GM12878 (cell line): Measurements from ENCODE around the gene CASTOR1. TPM values are rescaled to one million over a fixed set of nuclear protein-coding genes. Genes with fewer than 3 reads are reported as not detected.

ENCODE experiments used
- ATAC-seq: fragments of 200-7000 bp; cut with Tn5 transposase; 3 replicates; pipeline ENCODE4 v1.9.1; 2020; ENCODE audit warnings: mild to moderate bottlenecking, moderate library complexity
- BruUV-seq: library from RNA; stranded (reverse); fragments of 400-500 nt; replicated peaks from 2 replicates; lab custom pipeline; 2021; lab: Mats Ljungman, UMichigan
- CTCF ChIA-PET: fragments of 300-600 bp; sonication (Branson Sonifier 250); formaldehyde crosslinking; extraction: SDS; loops from one replicate; lab custom pipeline; 2021; ENCODE audit warnings: inconsistent platforms; lab: Yijun Ruan, JAX
- POLR2A ChIA-PET: fragments of 350-600 bp; formaldehyde crosslinking; extraction: SDS; loops from one replicate; lab custom pipeline; 2021; ENCODE audit warnings: inconsistent platforms; lab: Charles Lee
- RAD21 ChIA-PET: fragments of 300-600 bp; sonication (Branson Sonifier 250); formaldehyde crosslinking; loops from one replicate; lab custom pipeline; 2023; ENCODE audit warnings: antibody characterized with exemption; ENCODE audit not compliant: unreplicated experiment; lab: Charles Lee
- SMC1A ChIA-PET: fragments of 300-600 bp; sonication (Branson Sonifier 250); formaldehyde crosslinking; loops from one replicate; lab custom pipeline; 2023; ENCODE audit not compliant: unreplicated experiment, uncharacterized antibody; lab: Charles Lee
- DNase-seq: peaks from one replicate; pipeline ENCODE4 v3.0.0-alpha.2; 2011; ENCODE audit warnings: low read depth, low spot score
- FAIRE-seq: peaks from 3 replicates; lab custom pipeline; 2011; peaks lifted over from hg19 to GRCh38; lab: Jason Lieb, UNC
- H2AFZ ChIP-seq: 2 replicates; pipeline ENCODE4 v1.6.0; 2011; ENCODE audit warnings: low read depth, low read length, control low read depth; ENCODE audit not compliant: control insufficient read depth
- H3K27ac ChIP-seq: 2 replicates; pipeline ENCODE4 v1.5.1; 2011; ENCODE audit warnings: control low read depth; ENCODE audit not compliant: control insufficient read depth, insufficient read depth
- H3K27me3 ChIP-seq, 2 experiments: replicated peaks in 1 of 2; 2 replicates each; pipeline versions ENCODE4 v1.6.0 to v1.6.1; 2011; ENCODE audit warnings: low read length in 1 of 2; ENCODE audit not compliant: control insufficient read depth in 2 of 2, insufficient read depth in 2 of 2
- H3K36me3 ChIP-seq, 2 experiments: 2 replicates each; pipeline ENCODE4 v1.5.1; 2011; ENCODE audit warnings: low read length in 1 of 2; ENCODE audit not compliant: control insufficient read depth in 2 of 2, insufficient read depth in 2 of 2
- H3K4me1 ChIP-seq: 2 replicates; pipeline ENCODE4 v1.6.1; 2011; ENCODE audit warnings: mild to moderate bottlenecking, low read length, moderate library complexity, mixed read lengths; ENCODE audit not compliant: control insufficient read depth, insufficient read depth
- H3K4me2 ChIP-seq: 2 replicates; pipeline ENCODE4 v1.6.0; 2011; ENCODE audit warnings: control low read depth; ENCODE audit not compliant: control insufficient read depth, insufficient read depth
- H3K4me3 ChIP-seq: fragments of 200-600 bp; sonication (generic); 2 replicates; pipeline ENCODE4 v1.5.1; 2016
- H3K79me2 ChIP-seq: 2 replicates; pipeline ENCODE4 v1.6.0; 2011; ENCODE audit warnings: low read length; ENCODE audit not compliant: control insufficient read depth, insufficient read depth
- H3K9ac ChIP-seq: 2 replicates; pipeline ENCODE4 v1.8.0; 2011; ENCODE audit warnings: low read length, control low read depth, mixed read lengths; ENCODE audit not compliant: control insufficient read depth, insufficient read depth
- H3K9me3 ChIP-seq: replicated peaks from 3 replicates; pipeline ENCODE4 v1.5.1; 2011; ENCODE audit warnings: mild to moderate bottlenecking, low read length; ENCODE audit not compliant: control insufficient read depth, insufficient read depth
- H4K20me1 ChIP-seq: 2 replicates; pipeline ENCODE4 v1.6.0; 2011; ENCODE audit not compliant: control insufficient read depth, insufficient read depth
- BCL3 ChIP-seq: IDR thresholded peaks from 2 replicates; pipeline ENCODE4 v1.6.1; 2011; ENCODE audit warnings: borderline replicate concordance, low read depth, mild to moderate bottlenecking, moderate library complexity, low read length; ENCODE audit not compliant: insufficient read depth, poor library complexity, severe bottlenecking
- FOS ChIP-seq: IDR thresholded peaks from 3 replicates; pipeline ENCODE4 v1.6.1; 2011; ENCODE audit warnings: borderline replicate concordance; ENCODE audit not compliant: insufficient read length; ENCODE audit errors: extremely low read depth
- IRF3 ChIP-seq: fragments of 450-650 bp; IDR thresholded peaks from 2 replicates; pipeline ENCODE4 v1.6.1; 2014; ENCODE audit warnings: mild to moderate bottlenecking
- LARP7 ChIP-seq: fragments of 450-650 bp; IDR thresholded peaks from 2 replicates; pipeline ENCODE4 v1.6.1; 2017; ENCODE audit warnings: mild to moderate bottlenecking
- MXI1 ChIP-seq: fragments of 150-350 bp; IDR thresholded peaks from 2 replicates; pipeline ENCODE4 v1.6.1; 2011; ENCODE audit warnings: low read depth, mild to moderate bottlenecking, inconsistent platforms, low read length, improper control_type of control experiment
- MYB ChIP-seq: fragments of 150-350 bp; IDR thresholded peaks from 2 replicates; pipeline ENCODE4 v1.6.1; 2014; ENCODE audit warnings: mild to moderate bottlenecking, low read depth, low read length, borderline replicate concordance
- NFYB ChIP-seq: IDR thresholded peaks from 2 replicates; pipeline ENCODE4 v1.6.1; 2011; ENCODE audit warnings: low read depth, mild to moderate bottlenecking, low read length, improper control_type of control experiment, moderate library complexity; ENCODE audit not compliant: insufficient read depth
- NR2F1 ChIP-seq: fragments of 450-650 bp; conservative IDR thresholded peaks from 2 replicates; pipeline ENCODE4 v1.6.1; 2017; ENCODE audit warnings: mild to moderate bottlenecking
- SIN3A ChIP-seq: IDR thresholded peaks from 2 replicates; pipeline ENCODE4 v1.6.1; 2012; ENCODE audit warnings: low read depth, low read length, improper control_type of control experiment
- ZNF622 ChIP-seq: fragments of 450-650 bp; IDR thresholded peaks from 2 replicates; pipeline ENCODE4 v1.6.1; 2017; ENCODE audit warnings: mild to moderate bottlenecking, inconsistent platforms
- ZZZ3 ChIP-seq: IDR thresholded peaks from 2 replicates; pipeline ENCODE4 v1.6.1; 2011; ENCODE audit warnings: low read depth; ENCODE audit not compliant: control insufficient read depth, insufficient read length
- WGBS: methylation state at CpG from one replicate; pipeline ENCODE4 v1.1.6; 2016; ENCODE audit warnings: low lambda C conversion rate; ENCODE audit not compliant: insufficient replicate concordance, insufficient coverage; ENCODE audit errors: missing lambda C conversion rate; 5-methylcytosine and 5-hydroxymethylcytosine counted together
- in situ Hi-C: fragments of 300-500 bp; cut with MboI; formaldehyde crosslinking; loops from 9 replicates; pipeline ENCODE4 v1.14.3; 2018; ENCODE audit warnings: mixed read lengths
- intact Hi-C: fragments of 100-400 bp; cut with micrococcal nuclease; formaldehyde crosslinking; loops from one replicate; pipeline ENCODE4 v1.14.2; 2022; ENCODE audit not compliant: unreplicated experiment
- polyA plus RNA-seq, 11 experiments: library from polyadenylated mRNA; depleted of rRNA in 4 of 11; unstranded in 6 of 11; stranded (reverse) in 5 of 11; fragments of >200 nt; fragmentation: Nextera tagmentation in 4 of 11; fragmentation: Illumina TruSeq in 1 of 11; extraction: Ambion mirVana in 4 of 11; extraction: Trizol in 1 of 11; gene quantifications; 1 replicate in 1 of 11; 2 replicates in 10 of 11; pipeline versions ENCODE4 v1.2.1 to v1.2.3, GENCODE V29; 2011 to 2016; ENCODE audit warnings: inconsistent platforms in 2 of 11, missing spikeins in 2 of 11, low read depth in 1 of 11
- total RNA-seq, 4 experiments: library from RNA; depleted of rRNA in 3 of 4; stranded (reverse); fragments of >200 nt in 3 of 4; fragmentation: Illumina TruSeq in 1 of 4; extraction: Trizol in 1 of 4; gene quantifications; 2 replicates each; pipeline versions ENCODE4 v1.2.1 to v1.2.3, GENCODE V29; 2013 to 2021

The CASTOR1 gene
- total and polyA plus RNA-seq, 10 of the 15 experiments (the other 5 are each of a cell fraction or from before 2014, with no cell fraction given): 0.31 to 9.1 (median 3.3) TPM

DNA sequence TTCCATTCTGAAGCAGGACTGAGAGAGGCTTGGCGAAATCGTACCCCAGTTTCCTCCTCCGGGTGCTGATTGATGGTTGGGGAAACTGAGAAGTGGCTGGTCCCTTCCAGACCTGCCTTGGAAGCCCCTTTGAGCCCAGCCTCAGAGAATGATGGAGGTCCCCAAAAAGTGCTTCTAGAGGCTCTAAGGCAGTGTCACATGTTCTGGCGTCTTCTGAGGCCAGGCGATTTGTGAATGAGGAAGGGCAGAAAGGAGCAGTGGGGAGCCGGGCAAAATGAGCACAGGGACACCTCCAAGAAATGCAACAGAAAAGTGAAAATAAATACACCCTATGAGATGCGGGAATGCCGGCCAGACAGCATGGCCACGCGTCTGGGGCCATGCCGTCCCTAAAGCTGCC, 41.7 kb downstream of the CASTOR1 start:
- no peak overlapping the region for H3K27ac ChIP-seq
- WGBS: 44% methylated on average over 9 of the region's 11 CpGs
- peaks cover under 1% of the 10 kb centered on the region; the same call in 1 of the 2 replicates for H3K4me1 ChIP-seq
- in situ Hi-C loops (no loop called here), intact Hi-C loops (no loop called here)
- no peak overlapping the region for H3K9ac ChIP-seq
- H3K4me2 ChIP-seq: no peak overlapping the region
- FAIRE-seq (no peak), ATAC-seq (no peak), DNase-seq (no peak)
- no peaks in the 10 kb centered on the region for H3K9me3 ChIP-seq
- ChIA-PET POLR2A (no interaction called here), CTCF (no interaction called here), SMC1A (no interaction called here), RAD21 (no interaction called here)
- no peak overlapping the region for H3K4me3 ChIP-seq
- no peak overlapping the region for H2AFZ ChIP-seq
- no TSS peak for BruUV-seq
- H4K20me1 ChIP-seq: no peaks in the 10 kb centered on the region
- H3K27me3 ChIP-seq: peaks cover 3 to 4% of the 10 kb centered on the region in 2 experiments; a peak in 2 of 4 replicates
- H3K36me3 ChIP-seq: no peaks in the 10 kb centered on the region
- no peaks in the 10 kb centered on the region for H3K79me2 ChIP-seq
- no peak for TF ChIP-seq MYB

DNA sequence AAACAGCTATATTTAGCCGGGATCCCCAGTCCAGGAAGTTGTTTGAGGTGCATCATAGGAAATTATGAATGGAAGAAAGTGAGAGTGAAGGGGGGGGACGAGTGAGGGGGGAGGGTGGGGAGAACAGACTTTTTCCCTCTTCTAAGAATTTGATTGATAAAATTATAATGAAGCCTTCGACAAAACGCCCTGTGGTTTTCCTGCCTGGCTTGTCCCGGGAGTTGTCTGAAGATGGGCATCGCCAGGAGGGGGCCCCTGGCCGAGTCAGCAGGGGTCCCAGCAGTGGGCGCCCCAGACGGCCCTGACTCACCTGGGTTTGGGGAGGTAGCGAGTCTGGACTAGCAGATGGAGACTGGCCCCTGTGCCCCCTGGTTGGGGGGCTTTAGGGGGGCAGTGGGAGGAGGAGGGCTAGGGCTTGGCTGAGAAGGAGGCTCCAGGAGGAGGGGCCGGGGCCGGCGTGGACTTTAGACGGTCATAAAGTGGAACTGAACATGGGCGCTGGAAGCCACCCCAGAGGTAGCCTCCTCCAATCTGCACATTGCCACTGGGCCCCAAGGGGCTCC, 42.4 kb downstream of the CASTOR1 start:
- no peak for ATAC-seq
- H3K27ac ChIP-seq: no peak overlapping the region
- in situ Hi-C loops: no loop called here
- TF ChIP-seq NFYB (no peak), LARP7 (no peak), FOS (no peak), ZNF622 (no peak), ZZZ3 (no peak), NR2F1 (no peak), BCL3 (no peak), MXI1 (no peak), IRF3 (no peak), SIN3A (no peak)
- TF ChIP-seq, all 136 proteins: peak for 0
- DNase-seq: no peak
- FAIRE-seq: no peak
- Histone ChIP-seq H3K4me1 (no peaks in the 10 kb centered on the region), H3K4me2 (peak overlapping the region; percentile 72; the same call in 1 of the 2 replicates), H3K36me3 (no peaks in the 10 kb centered on the region), H3K9ac (no peak overlapping the region), H3K27me3 (peaks cover 3 to 4% of the 10 kb centered on the region in 2 experiments; a peak in 2 of 4 replicates), H3K4me3 (peak overlapping the region; percentile 59; the same call in 1 of the 2 replicates), H4K20me1 (no peaks in the 10 kb centered on the region), H3K9me3 (no peaks in the 10 kb centered on the region), H3K79me2 (no peaks in the 10 kb centered on the region), H2AFZ (no peak overlapping the region)
- ChIA-PET RAD21 (interaction anchor here (0.6 kb wide), 1 partner anchor 455 kb away, joined by 3 read pairs; no protein-coding TSS in a partner anchor), SMC1A (no interaction called here), POLR2A (no interaction called here), CTCF (no interaction called here)
- intact Hi-C loops: no loop called here
- 19% methylated on average over 15 of the region's 15 CpGs for WGBS
- no TSS peak for BruUV-seq
